ENCODE results near the gene R3HDM2.

DNA sequence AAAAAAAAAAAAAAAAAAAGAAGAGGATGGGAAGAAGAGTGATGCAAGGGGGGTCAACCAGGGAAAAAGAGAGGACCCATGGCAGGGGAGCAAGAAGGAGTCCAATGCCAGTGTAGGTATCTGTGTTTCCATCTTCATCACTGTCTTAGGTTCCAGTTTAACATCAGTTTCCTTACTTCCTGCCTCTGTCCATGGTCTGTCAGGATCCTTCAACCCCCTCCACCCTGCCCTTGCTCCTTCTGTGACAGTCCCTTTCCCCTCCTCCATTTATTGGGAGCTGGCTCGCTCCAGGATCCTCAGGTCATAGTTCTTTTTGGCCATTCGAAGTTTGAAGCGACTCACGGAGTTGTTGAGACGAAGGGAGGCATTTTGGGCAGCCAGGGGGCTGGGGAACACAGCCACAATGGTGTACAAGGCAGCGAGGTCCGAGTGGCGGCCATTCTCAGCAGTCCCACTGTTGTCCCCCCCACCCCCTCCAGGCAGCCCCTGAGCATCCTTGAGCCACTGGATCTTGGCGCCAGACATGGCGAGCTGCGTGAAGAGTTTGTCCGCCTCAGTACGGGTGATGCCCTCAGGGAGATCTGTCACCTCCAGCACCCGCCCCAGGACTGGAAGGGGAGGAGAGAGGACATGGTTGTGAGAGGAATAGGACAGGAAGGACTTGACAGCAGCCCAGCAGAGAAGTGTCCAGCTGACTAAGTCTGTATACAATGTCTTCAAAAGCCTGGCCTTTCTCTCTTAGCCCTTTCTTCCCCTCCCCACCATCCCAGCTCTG is 176.2 kb downstream of the R3HDM2 start:
- TF ChIP-seq SUZ12 (IDR thresholded peaks at IDR 0.05; ENCODE audit: extremely low read depth, insufficient read depth, insufficient read length) (no peak), ZNF274 (IDR thresholded peaks at IDR 0.05; ENCODE audit: low read depth, low read length) (no peak), YY1 (IDR thresholded peaks at IDR 0.05; ENCODE audit: insufficient read depth, insufficient read length) (no peak)
